DND-41 (cell line): ENCODE measurements around the gene MYOM3.

Experiments used
- ATAC-seq: fragments of 200-7000 bp; cut with Tn5 transposase; 3 replicates; pipeline ENCODE4 v1.9.1; 2021; ENCODE audit warnings: low read depth; ENCODE audit not compliant: insufficient read depth
- DNase-seq: peaks from one replicate; pipeline ENCODE4 v3.0.0-alpha.2; 2020
- H2AFZ ChIP-seq: 2 replicates; pipeline ENCODE4 v1.6.0; 2012; ENCODE audit warnings: low read depth, low read length
- H3K27ac ChIP-seq: 2 replicates; pipeline ENCODE4 v1.5.1; 2012; ENCODE audit warnings: low read length, inconsistent platforms
- H3K27me3 ChIP-seq: fragments of 200-600 bp; sonication (generic); 2 replicates; pipeline ENCODE4 v1.6.0; 2012; ENCODE audit warnings: low read length, mild to moderate bottlenecking, inconsistent platforms; ENCODE audit not compliant: insufficient read depth, poor library complexity
- H3K36me3 ChIP-seq: 2 replicates; pipeline ENCODE4 v1.5.1; 2012; ENCODE audit warnings: low read length, inconsistent platforms; ENCODE audit not compliant: insufficient read depth
- H3K4me1 ChIP-seq: 2 replicates; pipeline ENCODE4 v1.5.1; 2012; ENCODE audit warnings: mild to moderate bottlenecking, low read length; ENCODE audit not compliant: insufficient read depth
- H3K4me2 ChIP-seq: 2 replicates; pipeline ENCODE4 v1.6.0; 2012; ENCODE audit warnings: mild to moderate bottlenecking, moderate library complexity, low read length, inconsistent platforms; ENCODE audit not compliant: insufficient read depth
- H3K4me3 ChIP-seq, 2 experiments: fragments of 200-600 bp in 1 of 2; shearing (Covaris generic) in 1 of 2; 2 replicates each; pipeline ENCODE4 v1.5.1; 2012 to 2016; ENCODE audit warnings: inconsistent platforms in 2 of 2, low read length in 2 of 2, mild to moderate bottlenecking in 2 of 2, low read depth in 1 of 2, moderate library complexity in 1 of 2
- H3K79me2 ChIP-seq: 2 replicates; pipeline ENCODE4 v1.6.0; 2012; ENCODE audit warnings: low read length, inconsistent platforms; ENCODE audit not compliant: insufficient read depth
- H3K9ac ChIP-seq: 2 replicates; pipeline ENCODE4 v1.6.0; 2012; ENCODE audit warnings: low read depth, mild to moderate bottlenecking, inconsistent platforms, low read length, moderate library complexity
- H3K9me3 ChIP-seq: 2 replicates; pipeline ENCODE4 v1.5.1; 2012; ENCODE audit warnings: low read length, moderate library complexity, mild to moderate bottlenecking, inconsistent platforms; ENCODE audit not compliant: insufficient read depth, severe bottlenecking
- H4K20me1 ChIP-seq: 2 replicates; pipeline ENCODE4 v1.6.0; 2012; ENCODE audit warnings: low read length; ENCODE audit not compliant: insufficient read depth
- CTCF ChIP-seq: IDR thresholded peaks from 2 replicates; pipeline ENCODE4 v1.5.1; 2012; ENCODE audit warnings: borderline replicate concordance, low read length, moderate library complexity, mild to moderate bottlenecking; ENCODE audit not compliant: poor library complexity, severe bottlenecking; ENCODE audit errors: extremely low read depth
- EZH2 ChIP-seq: IDR thresholded peaks from 3 replicates; pipeline ENCODE4 v1.6.1; 2012; ENCODE audit warnings: borderline replicate concordance, low read depth, mild to moderate bottlenecking, moderate library complexity, low read length, inconsistent platforms; ENCODE audit not compliant: severe bottlenecking

MYOM3 gene

GRCh38 chr1:24092979-24093378 is 19.0 kb downstream of the MYOM3 start:
- H3K4me2 ChIP-seq = no peak overlapping the region
- peaks cover 5% of the 10 kb centered on the region; the same call in 1 of the 2 replicates for H4K20me1 ChIP-seq
- H3K36me3 ChIP-seq = no peaks in the 10 kb centered on the region
- no peaks in the 10 kb centered on the region for H3K27me3 ChIP-seq
- H3K79me2 ChIP-seq = no peaks in the 10 kb centered on the region
- H3K9ac ChIP-seq = no peak overlapping the region
- DNase-seq = no peak
- H3K27ac ChIP-seq = no peak overlapping the region
- no peak overlapping the region for H3K4me3 ChIP-seq
- no peak for ATAC-seq
- H3K9me3 ChIP-seq = no peaks in the 10 kb centered on the region
- 0 out of 2 replicates have a peak, but pooled peaks cover 4% of the 10 kb centered on the region for H3K4me1 ChIP-seq
- TF ChIP-seq EZH2 = no peak
- no peak for TF ChIP-seq CTCF
- H2AFZ ChIP-seq = no peak overlapping the region

- no peaks in the 10 kb centered on the region; the same call in 1 of the 2 replicates for H4K20me1 ChIP-seq
- DNase-seq (no peak), ATAC-seq (no peak)
- no peak overlapping the region for H2AFZ ChIP-seq
- H3K9ac ChIP-seq = no peak overlapping the region
- no peak overlapping the region for H3K27ac ChIP-seq
- no peaks in the 10 kb centered on the region for H3K36me3 ChIP-seq
- no peaks in the 10 kb centered on the region for H3K9me3 ChIP-seq
- no peak overlapping the region for H3K4me2 ChIP-seq
- no peaks in the 10 kb centered on the region for H3K79me2 ChIP-seq
- TF ChIP-seq EZH2 (no peak), CTCF (no peak)
- H3K4me3 ChIP-seq = no peak overlapping the region
- H3K4me1 ChIP-seq = 0 out of 2 replicates have a peak, but pooled peaks cover 4% of the 10 kb centered on the region
- H3K27me3 ChIP-seq = no peaks in the 10 kb centered on the region
Measured at GRCh38 chr1:24091971-24092482, 19.9 kb downstream of the MYOM3 start.

DNA sequence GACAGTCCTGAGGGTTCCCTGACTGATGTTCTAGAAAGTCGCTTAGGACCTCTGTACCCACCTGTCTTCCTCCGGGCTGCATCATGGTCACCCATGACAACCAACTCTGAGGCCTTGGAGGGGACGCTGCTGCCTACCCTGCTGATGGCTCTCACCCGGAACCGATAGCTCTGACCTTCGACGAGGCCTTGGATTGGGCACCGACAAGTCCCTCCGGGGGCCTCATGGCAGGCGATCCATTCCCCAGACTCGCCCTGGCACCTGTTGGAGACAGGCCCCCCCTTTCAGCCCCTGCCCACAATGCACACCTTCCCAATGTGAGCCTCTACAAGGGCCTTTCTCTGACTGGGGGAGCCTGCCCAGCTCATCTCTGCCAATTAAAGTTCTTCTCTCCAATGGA is 21.2 kb downstream of the MYOM3 start:
- TF ChIP-seq CTCF (no peak), EZH2 (no peak)
- no peak for DNase-seq
- Histone ChIP-seq H3K27ac (no peak overlapping the region), H3K36me3 (no peaks in the 10 kb centered on the region), H2AFZ (no peak overlapping the region), H4K20me1 (no peaks in the 10 kb centered on the region; the same call in 1 of the 2 replicates), H3K9ac (no peak overlapping the region), H3K9me3 (no peaks in the 10 kb centered on the region), H3K4me2 (no peak overlapping the region), H3K27me3 (no peaks in the 10 kb centered on the region), H3K79me2 (no peaks in the 10 kb centered on the region), H3K4me1 (0 out of 2 replicates have a peak, but pooled peaks cover 4% of the 10 kb centered on the region), H3K4me3 (no peak overlapping the region)
- no peak for ATAC-seq
